ENCODE data around the gene MC1R.
"Not testable (repeated sequence)": the region's sequence is repeated elsewhere in the genome, so short reads cannot be mapped to it uniquely, and the experiment has no call there.

The MC1R gene

DNA sequence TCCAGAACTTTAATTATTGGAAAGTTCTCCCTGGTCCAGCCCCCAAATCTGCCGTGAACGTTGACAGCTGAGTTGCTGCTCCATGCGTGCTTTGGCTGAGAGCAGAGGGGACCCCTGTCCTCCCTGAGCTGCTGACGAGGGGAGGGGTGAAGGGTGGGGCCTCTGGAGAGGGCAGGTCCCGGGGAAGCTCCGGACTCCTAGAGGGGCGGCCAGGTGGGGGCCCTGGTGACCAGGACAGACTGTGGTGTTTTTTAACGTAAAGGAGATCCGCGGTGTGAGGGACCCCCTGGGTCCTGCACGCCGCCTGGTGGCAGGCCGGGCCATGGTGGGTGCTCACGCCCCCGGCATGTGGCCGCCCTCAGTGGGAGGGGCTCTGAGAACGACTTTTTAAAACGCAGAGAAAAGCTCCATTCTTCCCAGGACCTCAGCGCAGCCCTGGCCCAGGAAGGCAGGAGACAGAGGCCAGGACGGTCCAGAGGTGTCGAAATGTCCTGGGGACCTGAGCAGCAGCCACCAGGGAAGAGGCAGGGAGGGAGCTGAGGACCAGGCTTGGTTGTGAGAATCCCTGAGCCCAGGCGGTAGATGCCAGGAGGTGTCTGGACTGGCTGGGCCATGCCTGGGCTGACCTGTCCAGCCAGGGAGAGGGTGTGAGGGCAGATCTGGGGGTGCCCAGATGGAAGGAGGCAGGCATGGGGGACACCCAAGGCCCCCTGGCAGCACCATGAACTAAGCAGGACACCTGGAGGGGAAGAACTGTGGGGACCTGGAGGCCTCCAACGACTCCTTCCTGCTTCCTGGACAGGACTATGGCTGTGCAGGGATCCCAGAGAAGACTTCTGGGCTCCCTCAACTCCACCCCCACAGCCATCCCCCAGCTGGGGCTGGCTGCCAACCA, at the start of gene MC1R:
TSS of gene MC1R (plus strand) at position 410 of the 895 bp plus-strand sequence. CDS start at position 807, 397 bp downstream.
- peak in 1 of 14 donors; percentile 15 for DNase-seq

DNA sequence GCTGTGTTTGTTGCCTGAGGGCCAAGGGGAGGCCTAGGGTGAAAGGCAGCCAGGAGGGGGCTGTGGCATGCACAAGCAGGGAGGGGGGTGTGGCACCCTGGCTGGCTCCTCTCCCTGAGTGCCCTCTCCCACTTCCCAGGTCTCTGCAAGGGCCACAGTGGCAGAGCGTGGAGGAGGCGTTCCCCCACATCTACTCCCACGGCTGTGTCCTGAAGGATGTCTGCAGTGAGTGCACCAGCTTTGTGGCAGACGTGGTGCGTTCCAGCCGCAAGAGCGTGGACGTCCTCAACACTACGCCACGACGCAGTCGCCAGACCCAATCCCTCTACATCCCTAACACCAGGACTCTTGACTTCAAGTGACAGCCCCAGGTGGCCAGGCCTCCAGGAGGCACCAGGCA, 48.8 kb upstream of the MC1R start:
- no peak for DNase-seq

GRCh38 chr16:89870440-89870839, 48.2 kb upstream of the MC1R start:
- DNase-seq, result no peak

- no peak for DNase-seq
These were observed 46.8 kb upstream of the MC1R start for GRCh38 chr16:89871895-89872294.

GRCh38 chr16:89873109-89873971, 45.3 kb upstream of the MC1R start, which contains the start of gene TCF25:
Gene TCF25, plus strand, starts transcription at chr16:89873592. Its CDS starts 76 bp downstream, at chr16:89873668.
- DNase-seq, result peak in 13 of 14 donors; percentile 44 to 92 (median 88)

- peak; percentile 73 to 98 (median 94) for DNase-seq
These were observed 44.5 kb upstream of the MC1R start for GRCh38 chr16:89873972-89874689.

GRCh38 chr16:89879123-89879522, 39.5 kb upstream of the MC1R start:
- not testable (repeated sequence) for DNase-seq

DNA sequence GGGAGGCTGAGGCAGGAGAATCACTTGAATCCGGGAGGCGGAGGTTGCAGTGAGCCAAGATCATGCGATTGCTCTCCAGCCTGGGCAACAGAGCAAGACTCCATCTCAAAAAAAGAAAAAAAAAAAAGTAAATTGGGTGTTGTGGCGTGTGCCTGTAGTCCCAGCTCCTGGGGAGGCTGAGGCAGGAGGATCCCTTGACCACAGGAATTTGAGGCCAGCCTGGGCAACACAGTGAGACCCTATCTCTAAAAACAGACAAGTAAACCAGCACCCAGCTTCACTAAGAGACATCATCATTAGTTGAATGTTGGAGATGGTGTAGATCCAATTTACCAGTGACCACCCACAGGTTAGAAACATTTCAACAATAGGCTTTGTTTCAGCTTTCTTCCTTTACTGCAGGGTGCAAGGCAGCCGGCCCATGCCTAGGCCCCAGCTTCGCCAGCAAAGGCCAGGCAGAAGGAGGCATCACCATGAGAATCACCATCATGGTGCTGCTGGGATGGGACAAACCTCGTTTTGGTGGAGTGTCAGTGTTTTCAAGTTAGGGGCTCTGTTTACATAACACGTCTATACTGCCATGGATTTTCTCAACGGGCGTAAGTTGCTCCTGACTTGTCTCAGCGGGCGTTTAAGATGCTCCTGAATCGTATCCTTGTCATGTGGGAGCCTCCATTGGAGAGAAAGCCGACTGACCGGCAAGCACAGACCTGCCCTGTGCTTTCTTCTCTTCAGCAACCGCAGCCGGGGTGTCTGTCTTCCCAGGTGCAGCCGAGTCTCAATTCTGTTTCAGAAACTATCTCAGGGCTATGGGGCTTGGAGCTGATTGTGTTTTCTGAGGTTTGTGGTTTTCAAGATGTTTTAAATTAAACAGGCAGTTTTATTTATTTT, 37.9 kb upstream of the MC1R start:
- no peak for DNase-seq

- DNase-seq, result no peak
These were observed 37.3 kb upstream of the MC1R start for GRCh38 chr16:89881368-89881730.

GRCh38 chr16:89883346-89884040, 35.2 kb upstream of the MC1R start:
- no peak for DNase-seq

GRCh38 chr16:89884041-89884421, 34.6 kb upstream of the MC1R start:
- no peak for DNase-seq

DNA sequence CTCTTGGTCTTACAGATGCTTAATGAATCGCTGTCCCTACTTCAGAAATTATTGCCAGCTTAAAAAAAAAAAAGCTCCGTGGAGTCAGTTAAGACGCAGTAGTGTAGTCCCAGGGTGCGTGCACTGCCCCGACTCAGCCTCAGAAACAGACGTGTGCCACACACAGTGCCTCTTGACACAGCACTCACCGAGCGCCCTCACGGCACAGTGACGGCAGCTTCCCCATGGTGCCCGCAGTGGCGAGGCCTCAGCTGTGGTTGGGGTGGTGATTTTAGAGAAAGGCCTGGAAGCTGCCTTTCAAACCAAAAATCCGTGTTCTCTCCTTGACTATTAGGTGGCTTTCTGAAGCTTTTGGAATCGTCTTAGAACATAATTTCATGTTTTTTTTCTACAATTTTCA, 31.4 kb upstream of the MC1R start:
- no peak for DNase-seq

DNA sequence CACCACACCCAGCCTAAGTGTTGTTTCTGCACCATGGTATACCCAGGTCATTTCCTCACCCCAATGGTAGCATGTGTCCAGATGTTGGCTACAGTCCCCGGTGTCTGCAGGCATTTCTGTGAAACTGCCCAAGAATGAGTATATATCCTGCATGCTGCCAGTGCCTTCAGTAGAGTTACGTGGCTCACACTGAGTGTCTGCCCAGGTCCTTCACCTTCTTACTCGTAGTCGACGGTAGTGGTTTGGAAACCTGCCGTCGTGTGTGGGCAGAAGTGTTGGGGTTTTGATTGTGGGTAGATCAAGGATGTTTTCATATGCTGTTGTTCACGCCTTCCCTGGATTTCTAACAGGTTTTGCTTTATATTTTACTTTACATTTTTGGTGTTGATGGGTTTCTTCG, 28.5 kb upstream of the MC1R start:
- no peak for DNase-seq

- no peak for DNase-seq
These were observed 27.6 kb upstream of the MC1R start for GRCh38 chr16:89890886-89891657.

DNA sequence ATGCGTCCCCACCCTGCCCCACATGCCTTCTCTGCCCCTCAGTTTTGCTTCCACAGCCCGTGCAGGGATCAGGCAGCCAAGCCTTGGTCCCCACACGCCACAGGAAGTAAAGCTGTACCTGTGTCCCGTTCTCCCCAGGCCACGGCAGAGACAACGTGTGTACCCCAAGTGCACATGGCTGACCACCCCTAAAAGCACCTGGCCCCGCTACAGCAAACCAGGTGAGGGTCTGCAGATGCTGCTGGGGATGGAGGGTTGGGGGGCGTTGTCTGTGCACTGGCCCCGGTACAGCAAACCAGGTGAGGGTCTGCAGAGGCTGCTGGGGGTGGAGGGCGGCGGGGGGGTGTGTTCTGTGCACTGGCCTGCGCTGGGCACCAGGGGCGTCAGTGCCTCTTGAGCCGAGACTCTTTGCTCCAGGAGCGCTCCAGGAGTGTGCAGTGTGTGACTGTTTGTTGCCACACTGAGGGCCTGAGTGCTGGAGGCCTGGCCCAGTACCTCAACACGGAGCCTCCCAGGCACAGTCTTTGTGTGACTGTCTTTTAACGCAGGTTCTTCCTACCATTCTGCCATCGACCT, 26.5 kb upstream of the MC1R start:
- no peak for DNase-seq

- no peak for DNase-seq
These were observed 26.0 kb upstream of the MC1R start for GRCh38 chr16:89892635-89893034.

GRCh38 chr16:89893642-89894548, 24.8 kb upstream of the MC1R start:
- DNase-seq, result peak in 1 of 14 donors; percentile 43

DNA sequence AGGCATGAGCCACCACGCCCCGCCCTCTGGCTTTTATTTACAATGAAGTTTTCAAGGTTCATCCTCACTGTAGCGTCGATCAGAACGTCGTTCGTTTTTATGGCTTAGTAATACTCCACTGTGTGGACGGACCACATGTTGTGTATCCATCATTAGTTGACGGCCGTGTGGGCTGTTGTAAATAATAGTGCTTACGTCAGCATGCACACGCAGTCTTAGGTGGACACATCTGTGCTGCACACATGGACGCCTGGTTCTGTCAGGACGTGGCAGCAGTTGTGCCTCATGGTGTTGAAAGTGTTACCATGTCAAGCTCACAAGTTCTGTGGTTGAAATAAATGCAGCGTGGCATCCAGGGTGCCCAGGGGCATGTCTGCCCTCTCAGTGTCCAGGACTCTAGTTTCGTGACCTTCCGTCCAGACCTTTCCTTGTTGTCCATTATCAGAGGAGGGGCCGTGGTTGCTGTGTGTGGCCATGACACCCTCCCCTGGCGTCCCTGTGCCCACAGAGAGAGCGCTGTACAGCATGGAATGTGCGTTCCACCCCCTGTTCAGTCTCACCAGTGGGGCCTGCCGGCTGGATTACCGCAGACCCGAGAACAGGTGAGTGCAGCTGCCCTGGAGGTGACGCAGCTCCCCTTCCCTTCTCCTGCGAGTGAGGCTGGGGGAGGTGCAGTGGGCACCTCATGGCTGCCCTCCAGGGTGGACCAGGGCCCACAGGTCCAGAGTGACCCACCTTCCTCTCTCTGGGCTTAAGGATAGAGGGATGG, 23.0 kb upstream of the MC1R start:
- DNase-seq, result no peak

Data from C1 segment of cervical spinal cord (tissue), 14 donors.